GM12878 (cell line): ENCODE measurements around the gene BNIP5. TPM values are rescaled to one million over a fixed set of nuclear protein-coding genes. Genes with fewer than 3 reads are reported as not detected.

ENCODE experiments used
- ATAC-seq: fragments of 200-7000 bp; cut with Tn5 transposase; 3 replicates; pipeline ENCODE4 v1.9.1; 2020; ENCODE audit warnings: mild to moderate bottlenecking, moderate library complexity
- BruUV-seq: library from RNA; stranded (reverse); fragments of 400-500 nt; replicated peaks from 2 replicates; lab custom pipeline; 2021; lab: Mats Ljungman, UMichigan
- CTCF ChIA-PET: fragments of 300-600 bp; sonication (Branson Sonifier 250); formaldehyde crosslinking; extraction: SDS; loops from one replicate; lab custom pipeline; 2021; ENCODE audit warnings: inconsistent platforms; lab: Yijun Ruan, JAX
- POLR2A ChIA-PET: fragments of 350-600 bp; formaldehyde crosslinking; extraction: SDS; loops from one replicate; lab custom pipeline; 2021; ENCODE audit warnings: inconsistent platforms; lab: Charles Lee
- RAD21 ChIA-PET: fragments of 300-600 bp; sonication (Branson Sonifier 250); formaldehyde crosslinking; loops from one replicate; lab custom pipeline; 2023; ENCODE audit warnings: antibody characterized with exemption; ENCODE audit not compliant: unreplicated experiment; lab: Charles Lee
- SMC1A ChIA-PET: fragments of 300-600 bp; sonication (Branson Sonifier 250); formaldehyde crosslinking; loops from one replicate; lab custom pipeline; 2023; ENCODE audit not compliant: unreplicated experiment, uncharacterized antibody; lab: Charles Lee
- DNase-seq: peaks from one replicate; pipeline ENCODE4 v3.0.0-alpha.2; 2011; ENCODE audit warnings: low read depth, low spot score
- FAIRE-seq: peaks from 3 replicates; lab custom pipeline; 2011; peaks lifted over from hg19 to GRCh38; lab: Jason Lieb, UNC
- H2AFZ ChIP-seq: 2 replicates; pipeline ENCODE4 v1.6.0; 2011; ENCODE audit warnings: low read depth, low read length, control low read depth; ENCODE audit not compliant: control insufficient read depth
- H3K27ac ChIP-seq: 2 replicates; pipeline ENCODE4 v1.5.1; 2011; ENCODE audit warnings: control low read depth; ENCODE audit not compliant: control insufficient read depth, insufficient read depth
- H3K27me3 ChIP-seq, 2 experiments: replicated peaks in 1 of 2; 2 replicates each; pipeline versions ENCODE4 v1.6.0 to v1.6.1; 2011; ENCODE audit warnings: low read length in 1 of 2; ENCODE audit not compliant: control insufficient read depth in 2 of 2, insufficient read depth in 2 of 2
- H3K36me3 ChIP-seq, 2 experiments: 2 replicates each; pipeline ENCODE4 v1.5.1; 2011; ENCODE audit warnings: low read length in 1 of 2; ENCODE audit not compliant: control insufficient read depth in 2 of 2, insufficient read depth in 2 of 2
- H3K4me1 ChIP-seq: 2 replicates; pipeline ENCODE4 v1.6.1; 2011; ENCODE audit warnings: mild to moderate bottlenecking, low read length, moderate library complexity, mixed read lengths; ENCODE audit not compliant: control insufficient read depth, insufficient read depth
- H3K4me2 ChIP-seq: 2 replicates; pipeline ENCODE4 v1.6.0; 2011; ENCODE audit warnings: control low read depth; ENCODE audit not compliant: control insufficient read depth, insufficient read depth
- H3K4me3 ChIP-seq: fragments of 200-600 bp; sonication (generic); 2 replicates; pipeline ENCODE4 v1.5.1; 2016
- H3K79me2 ChIP-seq: 2 replicates; pipeline ENCODE4 v1.6.0; 2011; ENCODE audit warnings: low read length; ENCODE audit not compliant: control insufficient read depth, insufficient read depth
- H3K9ac ChIP-seq: 2 replicates; pipeline ENCODE4 v1.8.0; 2011; ENCODE audit warnings: low read length, control low read depth, mixed read lengths; ENCODE audit not compliant: control insufficient read depth, insufficient read depth
- H3K9me3 ChIP-seq: replicated peaks from 3 replicates; pipeline ENCODE4 v1.5.1; 2011; ENCODE audit warnings: mild to moderate bottlenecking, low read length; ENCODE audit not compliant: control insufficient read depth, insufficient read depth
- H4K20me1 ChIP-seq: 2 replicates; pipeline ENCODE4 v1.6.0; 2011; ENCODE audit not compliant: control insufficient read depth, insufficient read depth
- CEBPB ChIP-seq, 2 experiments: fragments of 150-350 bp in 1 of 2; IDR thresholded peaks; 2 replicates each; pipeline ENCODE4 v1.6.1; 2012 to 2014; ENCODE audit warnings: low read depth in 2 of 2, low read length in 2 of 2, borderline replicate concordance in 1 of 2, inconsistent platforms in 1 of 2
- ESRRA ChIP-seq: IDR thresholded peaks from 2 replicates; pipeline ENCODE4 v1.6.1; 2012; ENCODE audit warnings: mild to moderate bottlenecking, low read length, improper control_type of control experiment
- FOS ChIP-seq: IDR thresholded peaks from 3 replicates; pipeline ENCODE4 v1.6.1; 2011; ENCODE audit warnings: borderline replicate concordance; ENCODE audit not compliant: insufficient read length; ENCODE audit errors: extremely low read depth
- MEF2A ChIP-seq: IDR thresholded peaks from 2 replicates; pipeline ENCODE4 v1.6.1; 2011; ENCODE audit warnings: low read depth, mild to moderate bottlenecking, low read length, moderate library complexity; ENCODE audit not compliant: insufficient read depth
- MTA3 ChIP-seq: IDR thresholded peaks from 2 replicates; pipeline ENCODE4 v1.6.1; 2012; ENCODE audit warnings: low read length, inconsistent platforms, borderline replicate concordance
- MYC ChIP-seq: IDR thresholded peaks from 2 replicates; pipeline ENCODE4 v1.6.1; 2011; ENCODE audit warnings: mild to moderate bottlenecking, low read length, moderate library complexity, inconsistent platforms; ENCODE audit not compliant: insufficient read depth, insufficient replicate concordance, insufficient read length, severe bottlenecking
- NR2C2 ChIP-seq: IDR thresholded peaks from 2 replicates; pipeline ENCODE4 v1.6.1; 2011; ENCODE audit warnings: borderline replicate concordance, low read depth; ENCODE audit not compliant: control insufficient read depth, insufficient read length
- PAX5 ChIP-seq: IDR thresholded peaks from 2 replicates; pipeline ENCODE4 v1.6.1; 2011; ENCODE audit warnings: low read depth, low read length, borderline replicate concordance
- PKNOX1 ChIP-seq: fragments of 450-650 bp; IDR thresholded peaks from 2 replicates; pipeline ENCODE4 v1.6.1; 2016; ENCODE audit warnings: mild to moderate bottlenecking
- TAF1 ChIP-seq: IDR thresholded peaks from 2 replicates; pipeline ENCODE4 v1.6.1; 2011; ENCODE audit warnings: mild to moderate bottlenecking, low read depth, low read length, borderline replicate concordance
- ZNF592 ChIP-seq: fragments of 450-650 bp; IDR thresholded peaks from 2 replicates; pipeline ENCODE4 v1.6.1; 2017; ENCODE audit warnings: mild to moderate bottlenecking, moderate library complexity
- ZNF687 ChIP-seq: fragments of 450-650 bp; IDR thresholded peaks from 2 replicates; pipeline ENCODE4 v1.6.1; 2017; ENCODE audit warnings: mild to moderate bottlenecking, moderate library complexity
- WGBS: methylation state at CpG from one replicate; pipeline ENCODE4 v1.1.6; 2016; ENCODE audit warnings: low lambda C conversion rate; ENCODE audit not compliant: insufficient replicate concordance, insufficient coverage; ENCODE audit errors: missing lambda C conversion rate; 5-methylcytosine and 5-hydroxymethylcytosine counted together
- in situ Hi-C: fragments of 300-500 bp; cut with MboI; formaldehyde crosslinking; loops from 9 replicates; pipeline ENCODE4 v1.14.3; 2018; ENCODE audit warnings: mixed read lengths
- intact Hi-C: fragments of 100-400 bp; cut with micrococcal nuclease; formaldehyde crosslinking; loops from one replicate; pipeline ENCODE4 v1.14.2; 2022; ENCODE audit not compliant: unreplicated experiment
- polyA plus RNA-seq, 11 experiments: library from polyadenylated mRNA; depleted of rRNA in 4 of 11; unstranded in 6 of 11; stranded (reverse) in 5 of 11; fragments of >200 nt; fragmentation: Nextera tagmentation in 4 of 11; fragmentation: Illumina TruSeq in 1 of 11; extraction: Ambion mirVana in 4 of 11; extraction: Trizol in 1 of 11; gene quantifications; 1 replicate in 1 of 11; 2 replicates in 10 of 11; pipeline versions ENCODE4 v1.2.1 to v1.2.3, GENCODE V29; 2011 to 2016; ENCODE audit warnings: inconsistent platforms in 2 of 11, missing spikeins in 2 of 11, low read depth in 1 of 11
- total RNA-seq, 4 experiments: library from RNA; depleted of rRNA in 3 of 4; stranded (reverse); fragments of >200 nt in 3 of 4; fragmentation: Illumina TruSeq in 1 of 4; extraction: Trizol in 1 of 4; gene quantifications; 2 replicates each; pipeline versions ENCODE4 v1.2.1 to v1.2.3, GENCODE V29; 2013 to 2021

Gene BNIP5
- total and polyA plus RNA-seq, 10 of the 15 experiments (the other 5 are each of a cell fraction or from before 2014, with no cell fraction given) = 0.02 to 0.68 (median 0.05) TPM; not detected in 2

- Histone ChIP-seq H3K4me1 (peaks cover 26% of the 10 kb centered on the region), H3K9me3 (no peaks in the 10 kb centered on the region), H3K9ac (no peak overlapping the region), H3K36me3 (no peaks in the 10 kb centered on the region; a peak in 1 of 4 replicates), H3K27me3 (no peaks in the 10 kb centered on the region), H4K20me1 (no peaks in the 10 kb centered on the region), H3K4me3 (no peak overlapping the region), H3K27ac (no peak overlapping the region), H2AFZ (no peak overlapping the region), H3K4me2 (no peak overlapping the region), H3K79me2 (no peaks in the 10 kb centered on the region)
- in situ Hi-C loops = no loop called here
- BruUV-seq = no TSS peak
- ATAC-seq (no peak), FAIRE-seq (no peak), DNase-seq (no peak)
- WGBS = 92% methylated on average over 1 of the region's 1 CpG
- intact Hi-C loops = no loop called here
- ChIA-PET RAD21 (interaction anchor here (1.2 kb wide), 1 partner anchor 63 kb away, joined by 3 read pairs; no protein-coding TSS in a partner anchor), SMC1A (interaction anchor here (1.0 to 19.6 kb wide), 3 partner anchors 8 to 28 kb away, joined by 4 to 386 read pairs (median 5); partner anchors contain the start of gene BNIP5), POLR2A (no interaction called here), CTCF (no interaction called here)
- TF ChIP-seq ESRRA (no peak), MTA3 (no peak), MEF2A (no peak), PAX5 (no peak), MYC (no peak), TAF1 (no peak), NR2C2 (no peak), FOS (no peak), ZNF592 (no peak), PKNOX1 (no peak), CEBPB (IDR thresholded peaks at IDR 0.05; ENCODE audit: borderline replicate concordance in 1 of 2, low read depth in 2 of 2, low read length in 2 of 2) (no peak), ZNF687 (no peak)
Measured at GRCh38 chr6:36368421-36368820, 31.7 kb upstream of the BNIP5 start.
